Heart right ventricle (tissue), 16 donors: ENCODE measurements around the gene NAV3. TPM values are rescaled to one million over a fixed set of nuclear protein-coding genes. Genes with fewer than 3 reads are reported as not detected.

Experiments
- ATAC-seq, 8 donors: fragments of 200-7000 bp; cut with Tn5 transposase; one replicate each; pipeline ENCODE4 v1.9.1; 2020; ENCODE audit warnings: mild to moderate bottlenecking in 8 of 8, moderate library complexity in 8 of 8, moderate number of reproducible peaks in 1 of 8
- DNase-seq, 2 donors: peaks; one replicate each; pipeline ENCODE4 v3.0.0-alpha.2; 2020
- H3K27ac ChIP-seq, 10 donors: fragments of 200-600 bp; sonication (generic) in 2 of 10; one replicate each; pipeline versions ENCODE4 v1.5.0 to v1.8.0; 2020 to 2022; ENCODE audit warnings: mild to moderate bottlenecking in 3 of 10
- H3K27me3 ChIP-seq, 7 donors: fragments of 200-600 bp; one replicate each; pipeline ENCODE4 v1.8.0; 2021 to 2022; ENCODE audit warnings: mild to moderate bottlenecking in 2 of 7
- H3K36me3 ChIP-seq, 9 donors: fragments of 200-600 bp; sonication (generic) in 1 of 9; one replicate each; pipeline versions ENCODE4 v1.5.0 to v1.8.0; 2020 to 2022; ENCODE audit warnings: mild to moderate bottlenecking in 2 of 9
- H3K4me1 ChIP-seq, 9 donors: fragments of 200-600 bp; sonication (generic) in 1 of 9; one replicate each; pipeline versions ENCODE4 v1.5.0 to v1.8.0; 2020 to 2022; ENCODE audit warnings: mild to moderate bottlenecking in 4 of 9
- H3K4me3 ChIP-seq, 10 donors: fragments of 200-600 bp; sonication (generic) in 2 of 10; one replicate each; pipeline versions ENCODE4 v1.5.0 to v1.8.0; 2020 to 2022; ENCODE audit warnings: mild to moderate bottlenecking in 7 of 10, moderate library complexity in 2 of 10
- H3K9me3 ChIP-seq, 11 donors: fragments of 200-600 bp in 10 of 11; sonication (generic) in 2 of 11; one replicate each; pipeline versions ENCODE4 v1.5.0 to v1.8.0; 2013 to 2022; ENCODE audit warnings: mild to moderate bottlenecking in 2 of 11, control low read depth in 1 of 11, moderate library complexity in 1 of 11
- WGBS, 2 donors: extraction: QIAGEN DNeasy Blood & Tissue Kit; methylation state at CpG; one replicate each; pipeline ENCODE4 v1.1.7; 2013; ENCODE audit warnings: inconsistent platforms in 1 of 2; 5-methylcytosine and 5-hydroxymethylcytosine counted together
- intact Hi-C, 10 donors: fragments of 100-400 bp; cut with DNase I; formaldehyde crosslinking; loops; one replicate each; pipeline versions ENCODE4 v1.11.1 to v1.14.2; 2022
- polyA plus RNA-seq, 2 donors: library from polyadenylated mRNA; stranded (reverse); fragments of 200-250 nt; gene quantifications; one replicate each; pipeline ENCODE4 v1.2.3, GENCODE V29; 2013
- total RNA-seq, 10 donors: library from RNA; stranded (reverse); fragmentation: NEBNext Ultra II Directional in 3 of 10; extraction: Animal tissue kit (Norgen Biotek cat#: 25700) in 3 of 10; gene quantifications; one replicate each; pipeline versions ENCODE4 v1.2.1 to v1.2.4, GENCODE V29; 2021 to 2023
- TF ChIP-seq, protein P1 (sequence below), 9 donors: fragments of 200-600 bp; sonication (generic) in 2 of 9; IDR thresholded peaks; one replicate each; pipeline versions ENCODE4 v1.5.0 to v1.8.0; 2021 to 2022; ENCODE audit warnings: antibody characterized with exemption in 9 of 9, mild to moderate bottlenecking in 5 of 9, moderate library complexity in 1 of 9
- donor health status: Arrhythmogenic right ventricular cardiomyopathy.
- donor health status: ischemic (EF 13 %, LVEDD 7.1; RV severe dilation, severe dysfunction).
- donor health status: healthy with polysubstance abuse.
- donor health status: DM: no; HTN: yes; CAD: no.
- donor health status: DM: no; HTN: no; CAD: no.
- donor health status: ischemic (EF 25% LVEDD 6.9; RV normal size, moderate dysfunction).
- donor health status: ischemic (EF 25% LVEDD 5.7; RV mildly dilated, moderate dysfunction).
- donor health status: healthy.
- donor health status: DM: yes; HTN: yes; CAD: no.
- donor health status: Ischemic cardiomyopathy.
- donor health status: ischemic (EF 35%, LVEDD 5.7; RV mildly dilated, moderate dysfunction).
- donor health status: nonischemic (EF 11% LVEDD 7.7; RV severe dilation, severe dysfunction).
- donor health status: DM: yes; HTN: yes; CAD: no.
- donor health status: PGD.
- donor health status: ischemic (EF 29% LVEDD 5.4; RV normal size, mild dysfunction).
- donor health status: nonischemic (EF 23%, LVEDD 6.1; RV moderate dilation, normal function).

NAV3 gene
- total and polyA plus RNA-seq, 12 donors, result 0.91 to 7.6 (median 4.6) TPM

DNA sequence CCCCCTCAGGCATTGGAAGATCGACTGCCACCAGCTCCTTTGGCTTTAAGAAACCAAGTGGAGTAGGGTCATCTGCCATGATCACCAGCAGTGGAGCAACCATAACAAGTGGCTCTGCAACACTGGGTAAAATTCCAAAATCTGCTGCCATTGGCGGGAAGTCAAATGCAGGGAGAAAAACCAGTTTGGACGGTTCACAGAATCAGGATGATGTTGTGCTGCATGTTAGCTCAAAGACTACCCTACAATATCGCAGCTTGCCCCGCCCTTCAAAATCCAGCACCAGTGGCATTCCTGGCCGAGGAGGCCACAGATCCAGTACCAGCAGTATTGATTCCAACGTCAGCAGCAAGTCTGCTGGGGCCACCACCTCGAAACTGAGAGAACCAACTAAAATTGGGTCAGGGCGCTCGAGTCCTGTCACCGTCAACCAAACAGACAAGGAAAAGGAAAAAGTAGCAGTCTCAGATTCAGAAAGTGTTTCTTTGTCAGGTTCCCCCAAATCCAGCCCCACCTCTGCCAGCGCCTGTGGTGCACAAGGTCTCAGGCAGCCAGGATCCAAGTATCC, 288.7 kb downstream of the NAV3 start:
- DNase-seq, result no peak
- H3K27ac ChIP-seq, result no peak overlapping the region
- TF ChIP-seq, protein P1, sequence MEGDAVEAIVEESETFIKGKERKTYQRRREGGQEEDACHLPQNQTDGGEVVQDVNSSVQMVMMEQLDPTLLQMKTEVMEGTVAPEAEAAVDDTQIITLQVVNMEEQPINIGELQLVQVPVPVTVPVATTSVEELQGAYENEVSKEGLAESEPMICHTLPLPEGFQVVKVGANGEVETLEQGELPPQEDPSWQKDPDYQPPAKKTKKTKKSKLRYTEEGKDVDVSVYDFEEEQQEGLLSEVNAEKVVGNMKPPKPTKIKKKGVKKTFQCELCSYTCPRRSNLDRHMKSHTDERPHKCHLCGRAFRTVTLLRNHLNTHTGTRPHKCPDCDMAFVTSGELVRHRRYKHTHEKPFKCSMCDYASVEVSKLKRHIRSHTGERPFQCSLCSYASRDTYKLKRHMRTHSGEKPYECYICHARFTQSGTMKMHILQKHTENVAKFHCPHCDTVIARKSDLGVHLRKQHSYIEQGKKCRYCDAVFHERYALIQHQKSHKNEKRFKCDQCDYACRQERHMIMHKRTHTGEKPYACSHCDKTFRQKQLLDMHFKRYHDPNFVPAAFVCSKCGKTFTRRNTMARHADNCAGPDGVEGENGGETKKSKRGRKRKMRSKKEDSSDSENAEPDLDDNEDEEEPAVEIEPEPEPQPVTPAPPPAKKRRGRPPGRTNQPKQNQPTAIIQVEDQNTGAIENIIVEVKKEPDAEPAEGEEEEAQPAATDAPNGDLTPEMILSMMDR (IDR thresholded peaks at IDR 0.05), result no peak
- WGBS, 2 donors, result 92 to 94% methylated on average over 12 of the region's 12 CpGs
- ATAC-seq, result no peak
- peaks cover 0 to 2% (median 0%) of the 10 kb centered on the region in 11 donors for H3K9me3 ChIP-seq
- peaks cover 0 to 17% (median 0%) of the 10 kb centered on the region in 9 donors for H3K36me3 ChIP-seq
- intact Hi-C loops, result loop anchor here in 1 of 10 donors (5.0 kb wide), 1 partner anchor 122 kb away; no protein-coding TSS in a partner anchor
- no peak overlapping the region for H3K4me3 ChIP-seq
- H3K27me3 ChIP-seq, result no peaks in the 10 kb centered on the region
- H3K4me1 ChIP-seq, result no peaks in the 10 kb centered on the region

GRCh38 chr12:78120306-78120705, 289.6 kb downstream of the NAV3 start:
- intact Hi-C loops, result loop anchor here in 5 of 10 donors (2.0 to 10.0 kb wide), 5 partner anchors 116 to 126 kb away; no protein-coding TSS in a partner anchor

DNA sequence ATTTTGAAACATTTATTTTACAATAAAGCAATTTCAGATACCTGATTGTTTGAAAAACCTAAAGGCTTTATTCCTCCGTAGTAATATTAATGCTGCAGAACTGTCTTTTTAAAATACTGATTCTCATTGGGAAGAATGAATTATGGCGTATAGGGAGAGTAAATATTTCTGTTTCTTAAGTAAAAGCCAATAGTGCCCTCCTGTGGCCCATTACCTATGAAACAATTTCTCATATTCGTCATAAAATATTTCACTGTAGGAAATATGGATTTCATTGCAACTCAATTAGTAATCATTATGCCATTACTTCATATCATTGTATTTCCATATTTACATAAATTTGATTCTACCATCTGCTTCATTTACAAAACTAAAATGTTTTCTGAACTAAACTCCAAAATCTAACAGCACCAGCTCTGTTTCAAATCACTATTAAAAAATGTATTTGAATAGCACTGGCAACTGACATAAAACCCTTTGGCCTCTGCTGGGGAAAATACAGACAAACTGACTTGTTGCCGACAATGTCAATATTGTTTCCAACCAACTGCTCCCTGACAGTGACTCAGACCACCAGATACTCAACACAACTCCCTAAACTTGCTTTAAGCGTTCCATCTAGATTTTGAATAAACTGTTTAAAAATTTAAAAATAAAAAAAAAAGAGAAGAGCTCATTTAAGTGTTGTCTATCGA, 290.3 kb downstream of the NAV3 start:
- Histone ChIP-seq H3K4me3 (no peak overlapping the region), H3K4me1 (no peaks in the 10 kb centered on the region), H3K27me3 (no peaks in the 10 kb centered on the region), H3K9me3 (no peaks in the 10 kb centered on the region), H3K27ac (no peak overlapping the region), H3K36me3 (peaks cover 0 to 17% (median 0%) of the 10 kb centered on the region in 9 donors)
- intact Hi-C loops, result loop anchor here in 5 of 10 donors (2.0 to 10.0 kb wide), 5 partner anchors 116 to 126 kb away; no protein-coding TSS in a partner anchor
- DNase-seq, result no peak
- no peak for ATAC-seq
- TF ChIP-seq, protein P1 (IDR thresholded peaks at IDR 0.05), result peak in 4 of 9 donors; percentile 22 to 46 (median 35)
- 73 to 83% methylated on average over 6 of the region's 6 CpGs for WGBS, 2 donors

More at GRCh38 chr12:78120306-78120705, 289.6 kb downstream of the NAV3 start:
- Histone ChIP-seq H3K4me1 (no peaks in the 10 kb centered on the region), H3K27ac (no peak overlapping the region), H3K36me3 (peaks cover 0 to 17% (median 0%) of the 10 kb centered on the region in 9 donors), H3K9me3 (no peaks in the 10 kb centered on the region), H3K4me3 (no peak overlapping the region), H3K27me3 (no peaks in the 10 kb centered on the region)
- no peak for ATAC-seq
- TF ChIP-seq, protein P1 (IDR thresholded peaks at IDR 0.05), result no peak
- DNase-seq, result no peak

DNA sequence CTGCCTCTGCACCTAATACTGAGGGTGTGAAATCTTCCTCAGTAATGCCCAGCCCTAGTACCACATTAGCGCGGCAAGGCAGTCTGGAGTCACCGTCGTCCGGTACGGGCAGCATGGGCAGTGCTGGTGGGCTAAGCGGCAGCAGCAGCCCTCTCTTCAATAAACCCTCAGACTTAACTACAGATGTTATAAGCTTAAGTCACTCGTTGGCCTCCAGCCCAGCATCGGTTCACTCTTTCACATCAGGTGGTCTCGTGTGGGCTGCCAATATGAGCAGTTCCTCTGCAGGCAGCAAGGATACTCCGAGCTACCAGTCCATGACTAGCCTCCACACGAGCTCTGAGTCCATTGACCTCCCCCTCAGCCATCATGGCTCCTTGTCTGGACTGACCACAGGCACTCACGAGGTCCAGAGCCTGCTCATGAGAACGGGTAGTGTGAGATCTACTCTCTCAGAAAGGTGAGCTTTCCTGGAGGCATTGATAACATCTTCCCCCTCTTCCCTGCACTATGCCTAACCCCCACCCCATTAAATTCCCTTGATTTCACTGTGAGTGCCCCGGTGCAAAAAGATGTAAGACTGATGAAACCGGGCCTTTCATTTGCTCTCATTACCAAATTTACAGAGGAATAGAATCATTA, 291.4 kb downstream of the NAV3 start:
- WGBS, 2 donors, result 90 to 92% methylated on average over 16 of the region's 16 CpGs
- no peaks in the 10 kb centered on the region for H3K4me1 ChIP-seq

More for the DNA sequence above, 291.4 kb downstream of the NAV3 start:
- Histone ChIP-seq H3K4me3 (no peak overlapping the region), H3K9me3 (no peaks in the 10 kb centered on the region), H3K27ac (no peak overlapping the region), H3K27me3 (no peaks in the 10 kb centered on the region), H3K36me3 (peaks cover 0 to 17% (median 0%) of the 10 kb centered on the region in 9 donors)
- no peak for ATAC-seq
- no peak for DNase-seq
- TF ChIP-seq, protein P1 (IDR thresholded peaks at IDR 0.05), result no peak
- intact Hi-C loops, result loop anchor here in 5 of 10 donors (2.0 to 10.0 kb wide), 5 partner anchors 117 to 127 kb away; no protein-coding TSS in a partner anchor
